HepG2 (cell line): ENCODE data around the gene DCC.

Experiments used
- ZNF777 ChIP-seq: sonication (generic); formaldehyde crosslinking; IDR thresholded peaks from 2 replicates; pipeline ENCODE4 v1.4.0; 2020; ENCODE audit warnings: missing genetic modification reagents
- TF ChIP-seq, protein P1 (sequence below): sonication (generic); formaldehyde crosslinking; IDR thresholded peaks from 2 replicates; pipeline ENCODE4 v1.4.0; 2020; ENCODE audit warnings: missing genetic modification reagents
- TF ChIP-seq, protein P2 (sequence below): sonication (generic); formaldehyde crosslinking; IDR thresholded peaks from 2 replicates; pipeline ENCODE4 v1.9.0; 2021; ENCODE audit warnings: missing genetic modification reagents, mild to moderate bottlenecking, borderline replicate concordance

DNA sequence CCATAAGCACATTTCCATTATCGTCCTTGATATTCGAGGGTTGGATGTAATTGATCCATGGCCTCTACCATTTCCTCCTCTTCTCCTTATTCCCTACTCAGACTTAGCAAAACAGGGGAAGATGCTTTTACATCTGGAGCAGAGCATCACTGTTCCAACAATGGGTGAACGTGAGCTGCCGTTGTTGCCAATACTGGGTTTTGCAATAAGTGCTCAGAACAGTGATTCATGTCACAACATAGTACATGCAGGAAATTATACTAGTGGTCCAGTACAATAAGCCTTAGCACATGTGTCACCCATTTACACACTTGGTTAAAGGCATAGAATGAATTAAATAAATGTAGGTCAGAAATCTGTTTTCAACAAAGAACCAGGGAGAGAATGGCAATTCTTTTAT lies 112.4 kb downstream of the DCC start:
- TF ChIP-seq, protein P1, sequence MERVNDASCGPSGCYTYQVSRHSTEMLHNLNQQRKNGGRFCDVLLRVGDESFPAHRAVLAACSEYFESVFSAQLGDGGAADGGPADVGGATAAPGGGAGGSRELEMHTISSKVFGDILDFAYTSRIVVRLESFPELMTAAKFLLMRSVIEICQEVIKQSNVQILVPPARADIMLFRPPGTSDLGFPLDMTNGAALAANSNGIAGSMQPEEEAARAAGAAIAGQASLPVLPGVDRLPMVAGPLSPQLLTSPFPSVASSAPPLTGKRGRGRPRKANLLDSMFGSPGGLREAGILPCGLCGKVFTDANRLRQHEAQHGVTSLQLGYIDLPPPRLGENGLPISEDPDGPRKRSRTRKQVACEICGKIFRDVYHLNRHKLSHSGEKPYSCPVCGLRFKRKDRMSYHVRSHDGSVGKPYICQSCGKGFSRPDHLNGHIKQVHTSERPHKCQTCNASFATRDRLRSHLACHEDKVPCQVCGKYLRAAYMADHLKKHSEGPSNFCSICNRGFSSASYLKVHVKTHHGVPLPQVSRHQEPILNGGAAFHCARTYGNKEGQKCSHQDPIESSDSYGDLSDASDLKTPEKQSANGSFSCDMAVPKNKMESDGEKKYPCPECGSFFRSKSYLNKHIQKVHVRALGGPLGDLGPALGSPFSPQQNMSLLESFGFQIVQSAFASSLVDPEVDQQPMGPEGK (CRISPR knock-in tag) = no peak
- TF ChIP-seq ZNF777 = no peak
- TF ChIP-seq, protein P2, sequence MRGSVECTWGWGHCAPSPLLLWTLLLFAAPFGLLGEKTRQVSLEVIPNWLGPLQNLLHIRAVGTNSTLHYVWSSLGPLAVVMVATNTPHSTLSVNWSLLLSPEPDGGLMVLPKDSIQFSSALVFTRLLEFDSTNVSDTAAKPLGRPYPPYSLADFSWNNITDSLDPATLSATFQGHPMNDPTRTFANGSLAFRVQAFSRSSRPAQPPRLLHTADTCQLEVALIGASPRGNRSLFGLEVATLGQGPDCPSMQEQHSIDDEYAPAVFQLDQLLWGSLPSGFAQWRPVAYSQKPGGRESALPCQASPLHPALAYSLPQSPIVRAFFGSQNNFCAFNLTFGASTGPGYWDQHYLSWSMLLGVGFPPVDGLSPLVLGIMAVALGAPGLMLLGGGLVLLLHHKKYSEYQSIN = no peak
